Endodermal cell (in vitro differentiated cells): ENCODE measurements around the gene TRABD2B. TPM values are rescaled to one million over a fixed set of nuclear protein-coding genes. Genes with fewer than 3 reads are reported as not detected.

Experiments
- DNase-seq: peaks from one replicate; pipeline ENCODE4 v3.0.0-alpha.2; 2017
- H3K27ac ChIP-seq: 2 replicates; pipeline ENCODE4 v1.5.1; 2013; ENCODE audit warnings: mild to moderate bottlenecking, low read depth, low read length, moderate library complexity
- H3K27me3 ChIP-seq: 2 replicates; pipeline ENCODE4 v1.6.1; 2013; ENCODE audit warnings: mild to moderate bottlenecking, low read length, moderate library complexity; ENCODE audit not compliant: insufficient read depth, control insufficient read depth, poor library complexity, severe bottlenecking
- H3K36me3 ChIP-seq: 2 replicates; pipeline ENCODE4 v1.7.0; 2013; ENCODE audit warnings: mild to moderate bottlenecking, low read length, moderate library complexity; ENCODE audit not compliant: control insufficient read depth, insufficient read depth
- H3K4me1 ChIP-seq: one replicate; pipeline ENCODE4 v1.7.0; 2013; ENCODE audit warnings: low read length; ENCODE audit not compliant: control insufficient read depth, insufficient read depth
- H3K4me3 ChIP-seq: 2 replicates; pipeline ENCODE4 v1.5.1; 2013; ENCODE audit warnings: mild to moderate bottlenecking, low read length, moderate library complexity
- H3K9ac ChIP-seq: 2 replicates; pipeline ENCODE4 v1.6.1; 2013; ENCODE audit warnings: mild to moderate bottlenecking, low read length, moderate library complexity; ENCODE audit not compliant: poor library complexity, severe bottlenecking; ENCODE audit errors: extremely low read depth
- H3K9me3 ChIP-seq: 2 replicates; pipeline ENCODE4 v1.6.1; 2013; ENCODE audit warnings: mild to moderate bottlenecking, low read length, moderate library complexity; ENCODE audit not compliant: control insufficient read depth
- H3K27ac Mint-ChIP-seq: 2 replicates; pipeline ENCODE4 v1.8.0; 2020; ENCODE audit warnings: mixed read lengths
- H3K27me3 Mint-ChIP-seq: 2 replicates; pipeline ENCODE4 v1.8.0; 2021; ENCODE audit warnings: mild to moderate bottlenecking, mixed read lengths; ENCODE audit not compliant: insufficient read depth
- H3K36me3 Mint-ChIP-seq: 2 replicates; pipeline ENCODE4 v1.8.0; 2020; ENCODE audit warnings: low read depth, mixed read lengths
- H3K4me1 Mint-ChIP-seq: 2 replicates; pipeline ENCODE4 v1.8.0; 2020; ENCODE audit warnings: mixed read lengths
- H3K4me3 Mint-ChIP-seq: 2 replicates; pipeline ENCODE4 v1.8.0; 2020; ENCODE audit warnings: mild to moderate bottlenecking, moderate library complexity, mixed read lengths
- H3K9me3 Mint-ChIP-seq: 2 replicates; pipeline ENCODE4 v1.8.0; 2020; ENCODE audit warnings: mild to moderate bottlenecking, mixed read lengths
- WGBS, 2 experiments: methylation state at CpG; one replicate each; pipeline versions ENCODE4 v1.1.5 to v1.1.7; 2013; ENCODE audit warnings: missing lambda C conversion rate in 2 of 2, mixed read lengths in 1 of 2; ENCODE audit not compliant: insufficient coverage in 1 of 2, insufficient read length in 1 of 2; 5-methylcytosine and 5-hydroxymethylcytosine counted together
- total RNA-seq, 2 donors: library from RNA; stranded (reverse); fragmentation: NEBNext Ultra II Directional in 1 of 2; extraction: Animal tissue kit (Norgen Biotek cat#: 25700) in 1 of 2; gene quantifications; 2 replicates in 1 of 2; 3 replicates in 1 of 2; pipeline ENCODE4 v1.2.1, GENCODE V29; 2021
- TF ChIP-seq, protein P1 (sequence below): fragments of 200-600 bp; sonication (generic); conservative IDR thresholded peaks from 2 replicates; pipeline ENCODE4 v1.5.0; 2021; ENCODE audit warnings: antibody characterized with exemption, mild to moderate bottlenecking

TRABD2B gene
- total RNA-seq, 2 donors from 2014 or later = 24.4 to 28.0 TPM

DNA sequence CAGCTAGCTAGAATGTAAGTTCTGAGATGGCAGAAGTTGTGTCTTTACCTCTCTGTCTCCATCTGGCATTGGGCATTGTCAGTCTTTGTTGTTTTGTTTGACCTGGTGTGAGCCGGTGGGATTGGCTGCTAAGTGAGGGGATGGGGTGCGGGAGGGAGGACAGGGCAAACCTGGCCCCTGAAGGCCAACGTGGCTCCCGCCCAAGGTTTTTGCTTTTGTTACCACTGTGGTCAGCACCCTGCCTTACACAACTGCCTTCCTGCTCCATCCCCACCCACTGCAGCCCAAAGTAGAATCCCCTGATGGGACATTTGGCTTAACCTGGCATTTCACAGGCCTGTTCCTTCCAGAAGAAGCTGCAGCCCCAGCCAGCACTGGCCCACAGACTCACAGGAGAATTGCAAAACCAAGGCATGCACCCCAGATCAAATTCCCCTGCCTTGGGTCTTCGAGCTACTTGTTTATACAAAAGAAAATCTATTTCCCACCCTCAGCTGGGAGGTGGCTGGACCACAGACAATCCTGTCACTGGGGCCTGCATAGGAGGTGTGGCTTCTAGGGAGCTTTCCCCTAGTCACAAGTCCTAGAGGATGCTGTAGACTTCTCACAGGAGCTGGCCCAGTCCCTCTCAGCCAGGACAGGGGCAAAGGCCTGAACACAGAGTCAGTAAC lies 147.5 kb downstream of the TRABD2B start:
- Histone ChIP-seq H3K27ac (no peak overlapping the region), H3K27me3 (no peaks in the 10 kb centered on the region), H3K4me1 (peaks cover 6% of the 10 kb centered on the region), H3K36me3 (peaks cover 15% of the 10 kb centered on the region), H3K9ac (no peak overlapping the region), H3K4me3 (no peak overlapping the region), H3K9me3 (no peaks in the 10 kb centered on the region)
- H3K9me3 Mint-ChIP-seq = no peaks in the 10 kb centered on the region
- no peak overlapping the region for H3K27ac Mint-ChIP-seq
- 90% methylated on average over 5 of the region's 5 CpGs; no CpG with 5 or more reads in 1 of the 2 experiments for WGBS, 2 experiments
- TF ChIP-seq, protein P1, sequence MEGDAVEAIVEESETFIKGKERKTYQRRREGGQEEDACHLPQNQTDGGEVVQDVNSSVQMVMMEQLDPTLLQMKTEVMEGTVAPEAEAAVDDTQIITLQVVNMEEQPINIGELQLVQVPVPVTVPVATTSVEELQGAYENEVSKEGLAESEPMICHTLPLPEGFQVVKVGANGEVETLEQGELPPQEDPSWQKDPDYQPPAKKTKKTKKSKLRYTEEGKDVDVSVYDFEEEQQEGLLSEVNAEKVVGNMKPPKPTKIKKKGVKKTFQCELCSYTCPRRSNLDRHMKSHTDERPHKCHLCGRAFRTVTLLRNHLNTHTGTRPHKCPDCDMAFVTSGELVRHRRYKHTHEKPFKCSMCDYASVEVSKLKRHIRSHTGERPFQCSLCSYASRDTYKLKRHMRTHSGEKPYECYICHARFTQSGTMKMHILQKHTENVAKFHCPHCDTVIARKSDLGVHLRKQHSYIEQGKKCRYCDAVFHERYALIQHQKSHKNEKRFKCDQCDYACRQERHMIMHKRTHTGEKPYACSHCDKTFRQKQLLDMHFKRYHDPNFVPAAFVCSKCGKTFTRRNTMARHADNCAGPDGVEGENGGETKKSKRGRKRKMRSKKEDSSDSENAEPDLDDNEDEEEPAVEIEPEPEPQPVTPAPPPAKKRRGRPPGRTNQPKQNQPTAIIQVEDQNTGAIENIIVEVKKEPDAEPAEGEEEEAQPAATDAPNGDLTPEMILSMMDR = no peak
- peaks cover 15% of the 10 kb centered on the region for H3K4me1 Mint-ChIP-seq
- DNase-seq = peak; percentile 35
- H3K4me3 Mint-ChIP-seq = no peak overlapping the region
- peaks cover 1% of the 10 kb centered on the region for H3K36me3 Mint-ChIP-seq
- no peaks in the 10 kb centered on the region for H3K27me3 Mint-ChIP-seq

GRCh38 chr1:47849005-47849521 lies 148.1 kb downstream of the TRABD2B start:
- no peak overlapping the region for H3K4me3 Mint-ChIP-seq
- 91 to 94% methylated on average over 4 of the region's 4 CpGs for WGBS, 2 experiments
- TF ChIP-seq, protein P1 = no peak

GRCh38 chr1:47847763-47848162 lies 149.4 kb downstream of the TRABD2B start:
- Mint-ChIP-seq H3K9me3 (no peaks in the 10 kb centered on the region), H3K4me3 (no peak overlapping the region), H3K27ac (no peak overlapping the region), H3K27me3 (no peaks in the 10 kb centered on the region), H3K4me1 (peaks cover 17% of the 10 kb centered on the region), H3K36me3 (peaks cover 6% of the 10 kb centered on the region)
- no peak for DNase-seq
- 91 to 95% methylated on average over 8 to 9 of the region's 9 CpGs for WGBS, 2 experiments
- H3K4me1 ChIP-seq = peaks cover 6% of the 10 kb centered on the region
- TF ChIP-seq, protein P1 = no peak
- no peak overlapping the region for H3K27ac ChIP-seq
- H3K9ac ChIP-seq = no peak overlapping the region
- H3K36me3 ChIP-seq = peaks cover 20% of the 10 kb centered on the region
- H3K27me3 ChIP-seq = no peaks in the 10 kb centered on the region
- no peaks in the 10 kb centered on the region for H3K9me3 ChIP-seq
- H3K4me3 ChIP-seq = no peak overlapping the region

More at GRCh38 chr1:47849005-47849521, 148.1 kb downstream of the TRABD2B start:
- Histone ChIP-seq H3K27ac (no peak overlapping the region), H3K4me3 (no peak overlapping the region), H3K4me1 (peaks cover 6% of the 10 kb centered on the region), H3K9me3 (no peaks in the 10 kb centered on the region), H3K9ac (no peak overlapping the region), H3K27me3 (no peaks in the 10 kb centered on the region), H3K36me3 (peaks cover 19% of the 10 kb centered on the region)
- peaks cover 11% of the 10 kb centered on the region for H3K4me1 Mint-ChIP-seq
- no peaks in the 10 kb centered on the region for H3K27me3 Mint-ChIP-seq
- peaks cover 6% of the 10 kb centered on the region for H3K36me3 Mint-ChIP-seq
- no peaks in the 10 kb centered on the region for H3K9me3 Mint-ChIP-seq
- peak; percentile 22 for DNase-seq
- no peak overlapping the region for H3K27ac Mint-ChIP-seq
